Thyroid gland (tissue), 4 donors: ENCODE results near the gene EPHB4. TPM values are rescaled to one million over a fixed set of nuclear protein-coding genes. Genes with fewer than 3 reads are reported as not detected.
"Not testable (repeated sequence)": the region's sequence is repeated elsewhere in the genome, so short reads cannot be mapped to it uniquely, and the experiment has no call there.

Source experiments
- DNase-seq, 2 donors: peaks; one replicate each; pipeline ENCODE4 v3.0.0-alpha.2; 2019
- H3K27ac ChIP-seq, 3 donors: fragments of 200-600 bp; sonication (generic); 1 replicate in 2 of 3; 2 replicates in 1 of 3; pipeline ENCODE4 v1.5.1; 2016 to 2019; ENCODE audit warnings: mild to moderate bottlenecking in 1 of 3, moderate library complexity in 1 of 3
- H3K27me3 ChIP-seq: fragments of 200-600 bp; sonication (generic); one replicate; pipeline ENCODE4 v1.5.1; 2019
- H3K36me3 ChIP-seq, 2 donors: fragments of 200-600 bp; sonication (generic); one replicate each; pipeline ENCODE4 v1.5.1; 2016 to 2019
- H3K4me1 ChIP-seq, 2 donors: fragments of 200-600 bp; sonication (generic); one replicate each; pipeline ENCODE4 v1.5.1; 2017 to 2019
- H3K4me3 ChIP-seq, 3 donors: fragments of 200-600 bp; sonication (generic); replicated peaks in 1 of 3; 1 replicate in 2 of 3; 2 replicates in 1 of 3; pipeline ENCODE4 v1.5.1; 2016; ENCODE audit warnings: mild to moderate bottlenecking in 1 of 3
- H3K9me3 ChIP-seq: fragments of 200-600 bp; sonication (generic); one replicate; pipeline ENCODE4 v1.5.1; 2017
- CTCF ChIP-seq, 6 experiments: fragments of 200-600 bp in 3 of 6; fragments of 450-650 bp in 3 of 6; sonication (generic) in 3 of 6; IDR thresholded peaks; one replicate each; pipeline ENCODE4 v1.5.1; 2016 to 2019; ENCODE audit warnings: antibody characterized with exemption in 6 of 6, mild to moderate bottlenecking in 2 of 6, inconsistent platforms in 1 of 6, moderate library complexity in 1 of 6
- POLR2A ChIP-seq, 2 donors: fragments of 450-650 bp; IDR thresholded peaks; one replicate each; pipeline ENCODE4 v1.6.1; 2017; ENCODE audit warnings: antibody characterized with exemption in 2 of 2, mild to moderate bottlenecking in 2 of 2, moderate library complexity in 1 of 2
- WGBS, 2 donors: methylation state at CpG; one replicate each; pipeline ENCODE4 v1.1.5; 2017; 5-methylcytosine and 5-hydroxymethylcytosine counted together
- intact Hi-C: fragments of 100-400 bp; cut with DNase I; formaldehyde crosslinking; loops from one replicate; pipeline ENCODE4 v1.15.1; 2023
- total RNA-seq, 4 donors: library from RNA; depleted of rRNA; stranded (reverse); fragments of >200 nt; gene quantifications; one replicate each; pipeline ENCODE4 v1.2.3, GENCODE V29; 2016

The EPHB4 gene
- total RNA-seq, 4 donors from 2014 or later = 27.9 to 38.0 (median 35.1) TPM

- H3K4me3 ChIP-seq = no peak overlapping the region
- intact Hi-C loops = no loop called here
- peaks cover 3 to 10% of the 10 kb centered on the region in 2 donors for H3K4me1 ChIP-seq
- no peak for DNase-seq
- H3K27me3 ChIP-seq = no peaks in the 10 kb centered on the region
- WGBS, 2 donors = 88 to 96% methylated on average over 14 of the region's 14 CpGs
- H3K36me3 ChIP-seq = peaks cover 0 to 5% of the 10 kb centered on the region in 2 donors
- no peaks in the 10 kb centered on the region for H3K9me3 ChIP-seq
- TF ChIP-seq POLR2A (IDR thresholded peaks at IDR 0.05) (no peak), CTCF (IDR thresholded peaks at IDR 0.05) (no peak)
- no peak overlapping the region for H3K27ac ChIP-seq
These were observed 34.3 kb upstream of the EPHB4 start for GRCh38 chr7:100861616-100861985.

GRCh38 chr7:100860702-100861615, 33.6 kb upstream of the EPHB4 start:
- Histone ChIP-seq H3K4me1 (peaks cover 0 to 4% of the 10 kb centered on the region in 2 donors), H3K36me3 (peaks cover 0 to 5% of the 10 kb centered on the region in 2 donors), H3K27ac (no peak overlapping the region), H3K9me3 (no peaks in the 10 kb centered on the region), H3K27me3 (no peaks in the 10 kb centered on the region), H3K4me3 (no peak overlapping the region)
- 90 to 94% methylated on average over 6 to 18 of the region's 18 CpGs for WGBS, 2 donors
- DNase-seq = no peak
- no peak for TF ChIP-seq CTCF (IDR thresholded peaks at IDR 0.05)
- intact Hi-C loops = no loop called here

GRCh38 chr7:100859856-100860255, 32.5 kb upstream of the EPHB4 start:
- no peaks in the 10 kb centered on the region for H3K9me3 ChIP-seq
- intact Hi-C loops = loop anchor here (10.0 kb wide), 1 partner anchor 155 kb away; the partner anchor contains the start of gene POP7
- peaks cover 0 to 5% of the 10 kb centered on the region in 2 donors for H3K36me3 ChIP-seq
- H3K27me3 ChIP-seq = no peaks in the 10 kb centered on the region
- 87 to 92% methylated on average over 12 to 15 of the region's 15 CpGs for WGBS, 2 donors
- no peak for DNase-seq
- TF ChIP-seq POLR2A (IDR thresholded peaks at IDR 0.05) (no peak), CTCF (IDR thresholded peaks at IDR 0.05) (no peak)
- no peak overlapping the region for H3K4me3 ChIP-seq
- no peak overlapping the region for H3K27ac ChIP-seq
- no peaks in the 10 kb centered on the region for H3K4me1 ChIP-seq

- DNase-seq = no peak
- intact Hi-C loops = loop anchor here (10.0 kb wide), 1 partner anchor 152 kb away; the partner anchor contains the start of gene POP7
- no peak overlapping the region for H3K4me3 ChIP-seq
- H3K36me3 ChIP-seq = peaks cover 0 to 5% of the 10 kb centered on the region in 2 donors
- TF ChIP-seq POLR2A (IDR thresholded peaks at IDR 0.05) (no peak), CTCF (IDR thresholded peaks at IDR 0.05) (no peak)
- H3K4me1 ChIP-seq = peaks cover 4 to 14% of the 10 kb centered on the region in 2 donors
- no peak overlapping the region for H3K27ac ChIP-seq
- H3K9me3 ChIP-seq = no peaks in the 10 kb centered on the region
- H3K27me3 ChIP-seq = no peaks in the 10 kb centered on the region
- 95 to 97% methylated on average over 12 to 15 of the region's 16 CpGs for WGBS, 2 donors
These were observed 29.6 kb upstream of the EPHB4 start for GRCh38 chr7:100856871-100857282.

GRCh38 chr7:100855515-100855914, 28.2 kb upstream of the EPHB4 start:
- Histone ChIP-seq H3K27ac (no peak overlapping the region), H3K4me3 (no peak overlapping the region), H3K27me3 (no peaks in the 10 kb centered on the region), H3K9me3 (no peaks in the 10 kb centered on the region), H3K36me3 (no peaks in the 10 kb centered on the region), H3K4me1 (peaks cover 7 to 16% of the 10 kb centered on the region in 2 donors)
- TF ChIP-seq POLR2A (IDR thresholded peaks at IDR 0.05) (no peak), CTCF (IDR thresholded peaks at IDR 0.05) (no peak)
- DNase-seq = no peak
- intact Hi-C loops = loop anchor here (10.0 kb wide), 1 partner anchor 151 kb away; the partner anchor contains the start of gene POP7
- 83 to 96% methylated on average over 10 of the region's 10 CpGs for WGBS, 2 donors

GRCh38 chr7:100854899-100855298, 27.6 kb upstream of the EPHB4 start:
- H3K4me1 ChIP-seq = peaks cover 7 to 16% of the 10 kb centered on the region in 2 donors
- not testable (repeated sequence) for H3K4me3 ChIP-seq, DNase-seq, H3K27me3 ChIP-seq, H3K9me3 ChIP-seq, H3K27ac ChIP-seq, H3K36me3 ChIP-seq
- intact Hi-C loops = loop anchor here (10.0 kb wide), 1 partner anchor 150 kb away; the partner anchor contains the start of gene POP7
- 96 to 99% methylated on average over 7 to 9 of the region's 9 CpGs for WGBS, 2 donors
